OCI-LY7 (cell line): ENCODE results near the gene TSACC.

ENCODE experiments used
- CTCF ChIP-seq: fragments of 200-600 bp; sonication (generic); conservative IDR thresholded peaks from 2 replicates; pipeline ENCODE4 v1.5.1; 2014; ENCODE audit warnings: mild to moderate bottlenecking, antibody characterized with exemption, low read length, moderate library complexity, mixed read lengths
- EZH2phosphoT487 ChIP-seq: fragments of 200-600 bp; sonication (generic); IDR thresholded peaks from 2 replicates; pipeline ENCODE4 v1.6.1; 2018; ENCODE audit warnings: low read depth, borderline replicate concordance, mild to moderate bottlenecking, mixed run types, antibody characterized with exemption, low read length, moderate library complexity, mixed read lengths

DNA sequence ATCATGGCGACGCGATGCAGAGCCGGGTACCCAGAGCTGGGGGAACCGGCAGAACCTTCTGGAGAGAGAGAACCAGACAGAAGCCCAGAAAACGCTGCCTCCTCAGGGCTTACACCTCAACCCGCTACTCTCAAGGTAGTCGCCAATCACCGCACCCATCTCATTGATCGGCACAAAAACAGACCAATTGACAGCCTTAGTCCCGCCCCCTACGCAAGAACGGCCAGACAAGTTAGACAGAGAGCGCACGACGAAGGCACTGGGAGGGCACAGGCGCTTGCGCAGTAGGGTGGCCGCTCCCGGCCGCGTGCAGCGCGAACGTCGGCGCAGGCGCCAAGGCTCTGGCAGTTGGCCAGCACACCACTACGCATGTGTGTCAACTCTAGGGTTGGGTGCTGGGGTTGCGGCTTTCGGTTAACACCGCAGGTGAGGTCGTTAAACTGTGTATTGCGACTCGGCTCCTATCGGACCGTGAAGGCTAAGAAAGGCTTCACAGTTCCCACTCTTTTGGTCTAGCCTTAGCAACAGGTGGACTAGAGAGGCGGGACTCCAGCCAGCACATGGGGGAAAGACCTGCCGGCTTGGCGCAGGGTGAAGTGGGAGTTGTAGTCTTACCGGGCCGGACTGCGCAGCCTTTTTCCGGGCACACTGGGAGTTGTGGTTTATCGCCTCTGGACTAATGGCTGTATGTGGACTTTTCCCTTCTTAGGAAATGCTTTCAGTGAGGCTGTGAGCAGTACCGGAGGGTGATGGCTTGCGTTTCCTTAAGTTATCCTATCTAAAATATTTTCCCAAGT is at the start of gene TSACC, which contains the start of gene CCT3:
- no peak for TF ChIP-seq CTCF
- no peak for TF ChIP-seq EZH2phosphoT487
